Measurements from ENCODE around the gene ABCG1.
A peak's percentile ranks its signal among the peaks of the same experiment; 100 is the strongest.

ABCG1 gene

GRCh38 chr21:42234041-42234440 is 15.1 kb downstream of the ABCG1 start:
- peak overlapping the region; percentile 49 for H2BK12ac ChIP-seq (ENCODE audit: low read length)

GRCh38 chr21:42234464-42235241 is 15.7 kb downstream of the ABCG1 start:
- peaks cover 0 to 54% (median 0%) of the 10 kb centered on the region in 3 experiments for H3K27me3 ChIP-seq (ENCODE audit: control insufficient read depth in 3 of 3, insufficient read depth in 3 of 3, low read depth in 1 of 3, low read length in 3 of 3)
- peak overlapping the region; percentile 21 for H4K8ac ChIP-seq (ENCODE audit: low read depth, low read length)
- peak overlapping the region; percentile 96 for H3K18ac ChIP-seq (ENCODE audit: low read length)
- no peak overlapping the region for H3K4ac ChIP-seq (ENCODE audit: low read length)
- H2BK5ac ChIP-seq (ENCODE audit: low read length): peak overlapping the region; percentile 58
- no peaks in the 10 kb centered on the region for H3K79me1 ChIP-seq (ENCODE audit: low read depth, low read length)
- H3K36me3 ChIP-seq (replicated peaks in 1 of 2; ENCODE audit: control insufficient read depth in 2 of 2, insufficient read depth in 2 of 2, low read length in 2 of 2): no peaks in the 10 kb centered on the region
- peak overlapping the region; percentile 83 for H3K9ac ChIP-seq (ENCODE audit: low read depth, low read length, poor library complexity)
- H2BK120ac ChIP-seq (ENCODE audit: low read depth, low read length): peak overlapping the region; percentile 40
- H2AFZ ChIP-seq (ENCODE audit: low read length): peak overlapping the region; percentile 90
- H3K4me3 ChIP-seq (ENCODE audit: low read length in 2 of 2): peak overlapping the region; percentile 19 to 27
- peak overlapping the region; percentile 20 for H3K27ac ChIP-seq (replicated peaks; ENCODE audit: low read length)
- peak overlapping the region; percentile 49 for H2BK12ac ChIP-seq (ENCODE audit: low read length)
- no peak overlapping the region for H3K23ac ChIP-seq (ENCODE audit: low read depth, low read length, poor library complexity)
- peak overlapping the region; percentile 84 for H2BK15ac ChIP-seq (ENCODE audit: low read length)
- peak overlapping the region; percentile 74 for H2AK5ac ChIP-seq (ENCODE audit: low read depth, low read length)
- no peaks in the 10 kb centered on the region for H3K9me3 ChIP-seq (replicated peaks in 1 of 2; ENCODE audit: control insufficient read depth in 2 of 2, insufficient read depth in 1 of 2, low read depth in 1 of 2, low read length in 2 of 2)
- peak overlapping the region; percentile 85 for H3K4me2 ChIP-seq (ENCODE audit: insufficient read depth, low read length, poor library complexity, severe bottlenecking)
- no CpG with 5 or more reads among the region's 73 CpGs for WGBS, 2 donors (ENCODE audit: extremely low coverage in 2 of 2, insufficient read length in 2 of 2, insufficient replicate concordance in 1 of 2)
- no peak overlapping the region for H3K14ac ChIP-seq (ENCODE audit: low read length)
- peak overlapping the region; percentile 97 for H4K91ac ChIP-seq (ENCODE audit: low read depth, low read length, poor library complexity)
- H3K4me1 ChIP-seq (ENCODE audit: control insufficient read depth in 2 of 2, insufficient read depth in 1 of 2, low read depth in 1 of 2, low read length in 2 of 2): peaks cover 5 to 25% of the 10 kb centered on the region in 2 donors
- peak; percentile 79 for DNase-seq (ENCODE audit: low spot score)

More at GRCh38 chr21:42234041-42234440, 15.1 kb downstream of the ABCG1 start:
- no peaks in the 10 kb centered on the region for H3K79me1 ChIP-seq (ENCODE audit: low read depth, low read length)
- peak overlapping the region; percentile 65 for H3K9ac ChIP-seq (ENCODE audit: low read depth, low read length, poor library complexity)
- H3K4me1 ChIP-seq (ENCODE audit: control insufficient read depth in 2 of 2, insufficient read depth in 1 of 2, low read depth in 1 of 2, low read length in 2 of 2): peaks cover 5 to 25% of the 10 kb centered on the region in 2 donors
- peak overlapping the region; percentile 40 for H2BK120ac ChIP-seq (ENCODE audit: low read depth, low read length)
- 100% methylated on average over 1 of the region's 8 CpGs; no CpG with 5 or more reads in 1 of the 2 donors for WGBS, 2 donors (ENCODE audit: extremely low coverage in 2 of 2, insufficient read length in 2 of 2, insufficient replicate concordance in 1 of 2)
- H2AK5ac ChIP-seq (ENCODE audit: low read depth, low read length): peak overlapping the region; percentile 74
- H3K14ac ChIP-seq (ENCODE audit: low read length): no peak overlapping the region
- no peak for DNase-seq (ENCODE audit: low spot score)
- H2BK5ac ChIP-seq (ENCODE audit: low read length): peak overlapping the region; percentile 58
- H2AFZ ChIP-seq (ENCODE audit: low read length): peak overlapping the region; percentile 90
- H3K27ac ChIP-seq (replicated peaks; ENCODE audit: low read length): peak overlapping the region; percentile 20
- H4K91ac ChIP-seq (ENCODE audit: low read depth, low read length, poor library complexity): peak overlapping the region; percentile 97
- H3K4me3 ChIP-seq (ENCODE audit: low read length in 2 of 2): no peak overlapping the region
- no peaks in the 10 kb centered on the region for H3K36me3 ChIP-seq (replicated peaks in 1 of 2; ENCODE audit: control insufficient read depth in 2 of 2, insufficient read depth in 2 of 2, low read length in 2 of 2)
- H4K8ac ChIP-seq (ENCODE audit: low read depth, low read length): peak overlapping the region; percentile 21
- no peaks in the 10 kb centered on the region for H3K9me3 ChIP-seq (replicated peaks in 1 of 2; ENCODE audit: control insufficient read depth in 2 of 2, insufficient read depth in 1 of 2, low read depth in 1 of 2, low read length in 2 of 2)
- H2BK15ac ChIP-seq (ENCODE audit: low read length): peak overlapping the region; percentile 84
- H3K18ac ChIP-seq (ENCODE audit: low read length): peak overlapping the region; percentile 96
- H3K23ac ChIP-seq (ENCODE audit: low read depth, low read length, poor library complexity): no peak overlapping the region
- H3K4me2 ChIP-seq (ENCODE audit: insufficient read depth, low read length, poor library complexity, severe bottlenecking): no peak overlapping the region
- H3K27me3 ChIP-seq (ENCODE audit: control insufficient read depth in 3 of 3, insufficient read depth in 3 of 3, low read depth in 1 of 3, low read length in 3 of 3): peaks cover 0 to 54% (median 0%) of the 10 kb centered on the region in 3 experiments
- no peak overlapping the region for H3K4ac ChIP-seq (ENCODE audit: low read length)

- no peak overlapping the region for H3K18ac ChIP-seq (ENCODE audit: low read length)
- no peak overlapping the region for H2BK15ac ChIP-seq (ENCODE audit: low read length)
- H2BK12ac ChIP-seq (ENCODE audit: low read length): no peak overlapping the region
- no CpG with 5 or more reads among the region's 9 CpGs for WGBS, 2 donors (ENCODE audit: extremely low coverage in 2 of 2, insufficient read length in 2 of 2, insufficient replicate concordance in 1 of 2)
- H3K36me3 ChIP-seq (replicated peaks in 1 of 2; ENCODE audit: control insufficient read depth in 2 of 2, insufficient read depth in 2 of 2, low read length in 2 of 2): no peaks in the 10 kb centered on the region
- H2BK120ac ChIP-seq (ENCODE audit: low read depth, low read length): no peak overlapping the region
- H3K4ac ChIP-seq (ENCODE audit: low read length): no peak overlapping the region
- no peak overlapping the region for H3K4me3 ChIP-seq (ENCODE audit: low read length in 2 of 2)
- H3K4me1 ChIP-seq (ENCODE audit: control insufficient read depth in 2 of 2, insufficient read depth in 1 of 2, low read depth in 1 of 2, low read length in 2 of 2): peaks cover 5 to 22% of the 10 kb centered on the region in 2 donors
- no peak overlapping the region for H2AFZ ChIP-seq (ENCODE audit: low read length)
- H4K8ac ChIP-seq (ENCODE audit: low read depth, low read length): no peak overlapping the region
- H3K27me3 ChIP-seq (ENCODE audit: control insufficient read depth in 3 of 3, insufficient read depth in 3 of 3, low read depth in 1 of 3, low read length in 3 of 3): peaks cover 0 to 54% (median 0%) of the 10 kb centered on the region in 3 experiments
- no peaks in the 10 kb centered on the region for H3K9me3 ChIP-seq (replicated peaks in 1 of 2; ENCODE audit: control insufficient read depth in 2 of 2, insufficient read depth in 1 of 2, low read depth in 1 of 2, low read length in 2 of 2)
- no peak overlapping the region for H3K4me2 ChIP-seq (ENCODE audit: insufficient read depth, low read length, poor library complexity, severe bottlenecking)
- H3K9ac ChIP-seq (ENCODE audit: low read depth, low read length, poor library complexity): no peak overlapping the region
- no peak overlapping the region for H3K14ac ChIP-seq (ENCODE audit: low read length)
- no peaks in the 10 kb centered on the region for H3K79me1 ChIP-seq (ENCODE audit: low read depth, low read length)
- no peak overlapping the region for H2BK5ac ChIP-seq (ENCODE audit: low read length)
- H3K23ac ChIP-seq (ENCODE audit: low read depth, low read length, poor library complexity): no peak overlapping the region
- no peak overlapping the region for H2AK5ac ChIP-seq (ENCODE audit: low read depth, low read length)
- H3K27ac ChIP-seq (replicated peaks; ENCODE audit: low read length): no peak overlapping the region
- no peak for DNase-seq (ENCODE audit: low spot score)
- no peak overlapping the region for H4K91ac ChIP-seq (ENCODE audit: low read depth, low read length, poor library complexity)
These were observed 16.7 kb downstream of the ABCG1 start for GRCh38 chr21:42235593-42235992.

GRCh38 chr21:42236014-42236413 is 17.1 kb downstream of the ABCG1 start:
- peak overlapping the region; percentile 4 for H3K18ac ChIP-seq (ENCODE audit: low read length)
- H3K36me3 ChIP-seq (replicated peaks in 1 of 2; ENCODE audit: control insufficient read depth in 2 of 2, insufficient read depth in 2 of 2, low read length in 2 of 2): no peaks in the 10 kb centered on the region
- no CpG with 5 or more reads among the region's 10 CpGs for WGBS, 2 donors (ENCODE audit: extremely low coverage in 2 of 2, insufficient read length in 2 of 2, insufficient replicate concordance in 1 of 2)
- no peak overlapping the region for H3K4me3 ChIP-seq (ENCODE audit: low read length in 2 of 2)
- H3K9me3 ChIP-seq (replicated peaks in 1 of 2; ENCODE audit: control insufficient read depth in 2 of 2, insufficient read depth in 1 of 2, low read depth in 1 of 2, low read length in 2 of 2): no peaks in the 10 kb centered on the region
- H2BK5ac ChIP-seq (ENCODE audit: low read length): no peak overlapping the region
- no peak overlapping the region for H3K14ac ChIP-seq (ENCODE audit: low read length)
- peaks cover 0 to 54% (median 0%) of the 10 kb centered on the region in 3 experiments for H3K27me3 ChIP-seq (ENCODE audit: control insufficient read depth in 3 of 3, insufficient read depth in 3 of 3, low read depth in 1 of 3, low read length in 3 of 3)
- peak overlapping the region; percentile 86 for H2AK5ac ChIP-seq (ENCODE audit: low read depth, low read length)
- H4K91ac ChIP-seq (ENCODE audit: low read depth, low read length, poor library complexity): no peak overlapping the region
- no peak overlapping the region for H3K9ac ChIP-seq (ENCODE audit: low read depth, low read length, poor library complexity)
- peaks cover 5 to 18% of the 10 kb centered on the region in 2 donors for H3K4me1 ChIP-seq (ENCODE audit: control insufficient read depth in 2 of 2, insufficient read depth in 1 of 2, low read depth in 1 of 2, low read length in 2 of 2)
- DNase-seq (ENCODE audit: low spot score): no peak
- no peak overlapping the region for H3K27ac ChIP-seq (replicated peaks; ENCODE audit: low read length)
- no peak overlapping the region for H2BK12ac ChIP-seq (ENCODE audit: low read length)
- H3K23ac ChIP-seq (ENCODE audit: low read depth, low read length, poor library complexity): no peak overlapping the region
- H2AFZ ChIP-seq (ENCODE audit: low read length): no peak overlapping the region
- no peaks in the 10 kb centered on the region for H3K79me1 ChIP-seq (ENCODE audit: low read depth, low read length)
- H3K4me2 ChIP-seq (ENCODE audit: insufficient read depth, low read length, poor library complexity, severe bottlenecking): no peak overlapping the region
- H2BK120ac ChIP-seq (ENCODE audit: low read depth, low read length): no peak overlapping the region
- H3K4ac ChIP-seq (ENCODE audit: low read length): no peak overlapping the region
- no peak overlapping the region for H2BK15ac ChIP-seq (ENCODE audit: low read length)
- no peak overlapping the region for H4K8ac ChIP-seq (ENCODE audit: low read depth, low read length)

Data from neuronal stem cell (in vitro differentiated cells).